Activated CD4-positive, alpha-beta T cell treated with anti-CD3 and anti-CD28 coated beads, Interleukin-2, amount 10 ng/mL, durations not matched to agents 24 days and 14 days (primary cell): ENCODE measurements around the gene ARHGEF1. TPM values are rescaled to one million over a fixed set of nuclear protein-coding genes. Genes with fewer than 3 reads are reported as not detected.
A peak's percentile ranks its signal among the peaks of the same experiment; 100 is the strongest.

ENCODE experiments used
- DNase-seq: peaks from one replicate; pipeline ENCODE4 v3.0.0; 2022
- H3K27ac Mint-ChIP-seq: one replicate; pipeline ENCODE4 v1.8.0; 2022; ENCODE audit warnings: mild to moderate bottlenecking, mixed read lengths
- H3K27me3 Mint-ChIP-seq: one replicate; pipeline ENCODE4 v1.8.0; 2022; ENCODE audit warnings: mixed read lengths
- H3K36me3 Mint-ChIP-seq: one replicate; pipeline ENCODE4 v1.8.0; 2022; ENCODE audit warnings: low read depth, mild to moderate bottlenecking, mixed read lengths
- H3K4me1 Mint-ChIP-seq: one replicate; pipeline ENCODE4 v1.8.0; 2021; ENCODE audit warnings: mixed read lengths
- H3K4me3 Mint-ChIP-seq: one replicate; pipeline ENCODE4 v1.8.0; 2022; ENCODE audit warnings: mild to moderate bottlenecking, moderate library complexity, mixed read lengths
- H3K9me3 Mint-ChIP-seq: one replicate; pipeline ENCODE4 v1.8.0; 2021; ENCODE audit warnings: mixed read lengths
- intact Hi-C: fragments of 100-400 bp; cut with micrococcal nuclease; formaldehyde crosslinking; loops from one replicate; pipeline ENCODE4 v1.15.1; 2023
- total RNA-seq: library from RNA; stranded (reverse); gene quantifications from 2 replicates; pipeline ENCODE4 v1.2.3, GENCODE V29; 2022

Gene ARHGEF1
- total RNA-seq, 1 donor from 2014 or later: 365 TPM

GRCh38 chr19:41919948-41920712, 37.1 kb downstream of the ARHGEF1 start:
- Mint-ChIP-seq H3K36me3 (peaks cover 3% of the 10 kb centered on the region), H3K4me1 (peaks cover 16% of the 10 kb centered on the region), H3K4me3 (no peak overlapping the region), H3K27ac (no peak overlapping the region), H3K27me3 (peaks cover 11% of the 10 kb centered on the region), H3K9me3 (no peaks in the 10 kb centered on the region)
- no peak for DNase-seq
- intact Hi-C loops: no loop called here

GRCh38 chr19:41920882-41921576, 38.0 kb downstream of the ARHGEF1 start:
- H3K4me3 Mint-ChIP-seq: no peak overlapping the region
- H3K36me3 Mint-ChIP-seq: peaks cover 3% of the 10 kb centered on the region
- H3K9me3 Mint-ChIP-seq: no peaks in the 10 kb centered on the region
- no peak for DNase-seq
- peaks cover 11% of the 10 kb centered on the region for H3K27me3 Mint-ChIP-seq
- peaks cover 16% of the 10 kb centered on the region for H3K4me1 Mint-ChIP-seq
- intact Hi-C loops: no loop called here
- no peak overlapping the region for H3K27ac Mint-ChIP-seq

- no peak for DNase-seq
- Mint-ChIP-seq H3K36me3 (peaks cover 3% of the 10 kb centered on the region), H3K27me3 (peaks cover 11% of the 10 kb centered on the region), H3K4me3 (no peak overlapping the region), H3K27ac (no peak overlapping the region), H3K9me3 (no peaks in the 10 kb centered on the region), H3K4me1 (peaks cover 16% of the 10 kb centered on the region)
- intact Hi-C loops: no loop called here
Observed at GRCh38 chr19:41921577-41922576, 38.9 kb downstream of the ARHGEF1 start.

- peaks cover 3% of the 10 kb centered on the region for H3K36me3 Mint-ChIP-seq
- H3K4me1 Mint-ChIP-seq: peaks cover 16% of the 10 kb centered on the region
- H3K27ac Mint-ChIP-seq: no peak overlapping the region
- no peaks in the 10 kb centered on the region for H3K9me3 Mint-ChIP-seq
- intact Hi-C loops: no loop called here
- peaks cover 11% of the 10 kb centered on the region for H3K27me3 Mint-ChIP-seq
- no peak overlapping the region for H3K4me3 Mint-ChIP-seq
- no peak for DNase-seq
Observed at GRCh38 chr19:41922585-41922984, 39.6 kb downstream of the ARHGEF1 start.

GRCh38 chr19:41923045-41923788, 40.2 kb downstream of the ARHGEF1 start:
- no peaks in the 10 kb centered on the region for H3K9me3 Mint-ChIP-seq
- DNase-seq: no peak
- peaks cover 11% of the 10 kb centered on the region for H3K27me3 Mint-ChIP-seq
- H3K4me1 Mint-ChIP-seq: peaks cover 16% of the 10 kb centered on the region
- peaks cover 3% of the 10 kb centered on the region for H3K36me3 Mint-ChIP-seq
- peak overlapping the region; percentile 17 for H3K4me3 Mint-ChIP-seq
- intact Hi-C loops: no loop called here
- H3K27ac Mint-ChIP-seq: peak overlapping the region; percentile 56

- H3K27me3 Mint-ChIP-seq: peaks cover 11% of the 10 kb centered on the region
- no peaks in the 10 kb centered on the region for H3K9me3 Mint-ChIP-seq
- peaks cover 23% of the 10 kb centered on the region for H3K4me1 Mint-ChIP-seq
- intact Hi-C loops: no loop called here
- no peak overlapping the region for H3K4me3 Mint-ChIP-seq
- no peak for DNase-seq
- peaks cover 3% of the 10 kb centered on the region for H3K36me3 Mint-ChIP-seq
- no peak overlapping the region for H3K27ac Mint-ChIP-seq
Observed at GRCh38 chr19:41924151-41925145, 41.5 kb downstream of the ARHGEF1 start.

GRCh38 chr19:41925208-41926003, 42.4 kb downstream of the ARHGEF1 start:
- no peak for DNase-seq
- peaks cover 11% of the 10 kb centered on the region for H3K27me3 Mint-ChIP-seq
- no peak overlapping the region for H3K4me3 Mint-ChIP-seq
- H3K27ac Mint-ChIP-seq: no peak overlapping the region
- intact Hi-C loops: no loop called here
- peaks cover 3% of the 10 kb centered on the region for H3K36me3 Mint-ChIP-seq
- peaks cover 30% of the 10 kb centered on the region for H3K4me1 Mint-ChIP-seq
- H3K9me3 Mint-ChIP-seq: no peaks in the 10 kb centered on the region

- intact Hi-C loops: no loop called here
- Mint-ChIP-seq H3K36me3 (peaks cover 3% of the 10 kb centered on the region), H3K27me3 (peaks cover 13% of the 10 kb centered on the region), H3K27ac (no peak overlapping the region), H3K9me3 (no peaks in the 10 kb centered on the region), H3K4me3 (no peak overlapping the region), H3K4me1 (peaks cover 34% of the 10 kb centered on the region)
- no peak for DNase-seq
Observed at GRCh38 chr19:41926028-41926762, 43.2 kb downstream of the ARHGEF1 start.

- Mint-ChIP-seq H3K9me3 (no peaks in the 10 kb centered on the region), H3K4me3 (no peak overlapping the region), H3K27me3 (peaks cover 11% of the 10 kb centered on the region), H3K36me3 (peaks cover 3% of the 10 kb centered on the region), H3K27ac (no peak overlapping the region), H3K4me1 (peaks cover 31% of the 10 kb centered on the region)
- intact Hi-C loops: no loop called here
- no peak for DNase-seq
Observed at GRCh38 chr19:41926763-41927496, 43.9 kb downstream of the ARHGEF1 start.

GRCh38 chr19:41927497-41928192, 44.7 kb downstream of the ARHGEF1 start:
- intact Hi-C loops: loop anchor here (2.0 kb wide), 2 partner anchors 17 to 41 kb away; no protein-coding TSS in a partner anchor
- Mint-ChIP-seq H3K9me3 (no peaks in the 10 kb centered on the region), H3K4me1 (peaks cover 27% of the 10 kb centered on the region), H3K36me3 (peaks cover 3% of the 10 kb centered on the region), H3K27me3 (peaks cover 7% of the 10 kb centered on the region), H3K4me3 (peak overlapping the region; percentile 80), H3K27ac (no peak overlapping the region)
- peak; percentile 79 for DNase-seq
